Suprapubic skin (tissue), 4 donors: ENCODE measurements around the gene IMMP2L.

ENCODE experiments used
- CTCF ChIP-seq, 2 donors: fragments of 200-600 bp in 1 of 2; fragments of 450-650 bp in 1 of 2; sonication (generic) in 1 of 2; IDR thresholded peaks; one replicate each; pipeline ENCODE4 v1.5.1; 2016 to 2019; ENCODE audit warnings: antibody characterized with exemption in 2 of 2, mild to moderate bottlenecking in 1 of 2, moderate library complexity in 1 of 2
- POLR2A ChIP-seq, 2 donors: fragments of 450-650 bp; IDR thresholded peaks; one replicate each; pipeline ENCODE4 v1.6.1; 2017; ENCODE audit warnings: antibody characterized with exemption in 2 of 2, mild to moderate bottlenecking in 2 of 2, moderate library complexity in 2 of 2
- POLR2AphosphoS5 ChIP-seq, 3 donors: sonication (generic); formaldehyde crosslinking; IDR thresholded peaks; one replicate each; pipeline ENCODE4 v1.6.1; 2017; ENCODE audit warnings: antibody characterized with exemption in 3 of 3

GRCh38 chr7:110685899-110686298 lies 876.4 kb downstream of the IMMP2L start:
- no peak for TF ChIP-seq POLR2AphosphoS5 (IDR thresholded peaks at IDR 0.05)
- no peak for TF ChIP-seq CTCF (IDR thresholded peaks at IDR 0.05)
- TF ChIP-seq POLR2A (IDR thresholded peaks at IDR 0.05), result no peak
